ENCODE results near the gene KRT82. TPM values are rescaled to one million over a fixed set of nuclear protein-coding genes. Genes with fewer than 3 reads are reported as not detected.

The KRT82 gene
- total RNA-seq, 1 donor, result not detected

- H3K4me3 ChIP-seq (ENCODE audit: low read depth, low read length), result no peak overlapping the region
- no peak for DNase-seq (ENCODE audit: low read depth)
- TF ChIP-seq CTCF (IDR thresholded peaks at IDR 0.05; ENCODE audit: insufficient read depth, low read length), result no peak
These were observed 51.9 kb downstream of the KRT82 start for GRCh38 chr12:52354200-52354599.

- TF ChIP-seq CTCF (IDR thresholded peaks at IDR 0.05; ENCODE audit: insufficient read depth, low read length), result no peak
- DNase-seq (ENCODE audit: low read depth), result no peak
- H3K4me3 ChIP-seq (ENCODE audit: low read depth, low read length), result no peak overlapping the region
These were observed 52.4 kb downstream of the KRT82 start for GRCh38 chr12:52353766-52354165.

- no peak overlapping the region for H3K4me3 ChIP-seq (ENCODE audit: low read depth, low read length)
- TF ChIP-seq CTCF (IDR thresholded peaks at IDR 0.05; ENCODE audit: insufficient read depth, low read length), result no peak
- no peak for DNase-seq (ENCODE audit: low read depth)
These were observed 53.2 kb downstream of the KRT82 start for GRCh38 chr12:52352951-52353350.

- DNase-seq (ENCODE audit: low read depth), result no peak
- H3K4me3 ChIP-seq (ENCODE audit: low read depth, low read length), result no peak overlapping the region
- no peak for TF ChIP-seq CTCF (IDR thresholded peaks at IDR 0.05; ENCODE audit: insufficient read depth, low read length)
These were observed 54.7 kb downstream of the KRT82 start for GRCh38 chr12:52351196-52352059.

- TF ChIP-seq CTCF (IDR thresholded peaks at IDR 0.05; ENCODE audit: insufficient read depth, low read length), result no peak
- no peak for DNase-seq (ENCODE audit: low read depth)
- no peak overlapping the region for H3K4me3 ChIP-seq (ENCODE audit: low read depth, low read length)
These were observed 55.3 kb downstream of the KRT82 start for GRCh38 chr12:52350786-52351185.

- TF ChIP-seq CTCF (IDR thresholded peaks at IDR 0.05; ENCODE audit: insufficient read depth, low read length), result no peak
- no peak overlapping the region for H3K4me3 ChIP-seq (ENCODE audit: low read depth, low read length)
- DNase-seq (ENCODE audit: low read depth), result no peak
These were observed 56.0 kb downstream of the KRT82 start for GRCh38 chr12:52350021-52350620.

All from fibroblast of the aortic adventitia (primary cell).